ENCODE results near the gene ASB18.

Gene ASB18

DNA sequence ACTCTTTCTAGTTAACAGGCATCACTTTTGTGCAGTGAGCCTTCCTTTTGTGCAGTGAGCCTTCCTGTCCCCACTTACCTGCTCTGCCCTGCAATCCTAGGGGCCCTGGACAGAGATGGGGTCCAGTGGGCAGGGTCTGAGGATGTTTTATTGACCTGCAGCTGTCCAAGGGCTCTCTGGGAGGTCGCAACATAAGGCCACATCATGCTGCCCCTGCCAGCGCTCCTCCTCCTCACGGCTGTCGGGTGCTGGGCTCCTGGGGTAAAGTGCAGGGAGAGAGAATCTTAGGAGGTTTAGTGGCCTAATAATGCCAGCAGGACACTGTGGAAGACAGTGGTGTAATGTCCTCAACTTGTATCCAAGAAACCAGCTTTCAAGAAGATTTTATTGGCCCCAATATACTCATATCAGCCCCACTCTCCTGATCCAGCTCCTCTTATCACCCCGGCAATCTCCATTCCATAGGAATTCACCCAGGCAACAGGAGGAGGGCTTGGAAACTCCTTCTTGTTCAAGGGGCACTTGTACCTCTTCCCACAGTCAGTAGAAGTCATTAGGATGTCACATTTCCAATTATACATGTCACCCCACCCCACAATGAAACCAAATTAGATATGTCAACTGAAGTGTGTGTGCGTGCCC lies 41.9 kb upstream of the ASB18 start:
- H3K4me3 ChIP-seq (ENCODE audit: low read length): no peak overlapping the region
- TF ChIP-seq, protein P1, sequence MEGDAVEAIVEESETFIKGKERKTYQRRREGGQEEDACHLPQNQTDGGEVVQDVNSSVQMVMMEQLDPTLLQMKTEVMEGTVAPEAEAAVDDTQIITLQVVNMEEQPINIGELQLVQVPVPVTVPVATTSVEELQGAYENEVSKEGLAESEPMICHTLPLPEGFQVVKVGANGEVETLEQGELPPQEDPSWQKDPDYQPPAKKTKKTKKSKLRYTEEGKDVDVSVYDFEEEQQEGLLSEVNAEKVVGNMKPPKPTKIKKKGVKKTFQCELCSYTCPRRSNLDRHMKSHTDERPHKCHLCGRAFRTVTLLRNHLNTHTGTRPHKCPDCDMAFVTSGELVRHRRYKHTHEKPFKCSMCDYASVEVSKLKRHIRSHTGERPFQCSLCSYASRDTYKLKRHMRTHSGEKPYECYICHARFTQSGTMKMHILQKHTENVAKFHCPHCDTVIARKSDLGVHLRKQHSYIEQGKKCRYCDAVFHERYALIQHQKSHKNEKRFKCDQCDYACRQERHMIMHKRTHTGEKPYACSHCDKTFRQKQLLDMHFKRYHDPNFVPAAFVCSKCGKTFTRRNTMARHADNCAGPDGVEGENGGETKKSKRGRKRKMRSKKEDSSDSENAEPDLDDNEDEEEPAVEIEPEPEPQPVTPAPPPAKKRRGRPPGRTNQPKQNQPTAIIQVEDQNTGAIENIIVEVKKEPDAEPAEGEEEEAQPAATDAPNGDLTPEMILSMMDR (conservative IDR thresholded peaks at IDR 0.05; ENCODE audit: low read depth, low read length): no peak
- no peak for DNase-seq (ENCODE audit: low read depth)

DNA sequence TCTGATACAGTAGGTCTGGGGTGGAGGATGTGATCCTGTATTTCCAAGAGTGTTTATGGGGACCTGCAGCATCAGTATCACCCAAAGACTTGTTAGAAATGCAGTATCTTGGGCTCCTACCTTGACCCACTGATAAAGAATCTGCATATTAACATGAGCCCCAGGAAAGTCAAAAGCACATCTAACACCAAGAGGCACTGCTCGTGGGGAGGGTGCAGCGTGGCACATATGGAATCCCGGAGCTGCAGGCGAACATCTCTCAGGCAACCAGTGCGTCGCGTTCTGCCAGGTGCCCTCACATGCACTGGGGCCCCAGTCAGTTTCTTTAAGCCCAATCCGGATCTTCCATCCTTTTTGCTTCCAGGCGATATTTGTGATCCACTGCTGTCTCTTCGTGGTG lies 41.3 kb upstream of the ASB18 start:
- DNase-seq (ENCODE audit: low read depth): no peak
- TF ChIP-seq, protein P1 (conservative IDR thresholded peaks at IDR 0.05; ENCODE audit: low read depth, low read length): no peak
- H3K4me3 ChIP-seq (ENCODE audit: low read length): no peak overlapping the region

GRCh38 chr2:236303935-236304334 lies 39.7 kb upstream of the ASB18 start:
- DNase-seq (ENCODE audit: low read depth): no peak
- no peak overlapping the region for H3K4me3 ChIP-seq (ENCODE audit: low read length)
- TF ChIP-seq, protein P1 (conservative IDR thresholded peaks at IDR 0.05; ENCODE audit: low read depth, low read length): no peak

DNA sequence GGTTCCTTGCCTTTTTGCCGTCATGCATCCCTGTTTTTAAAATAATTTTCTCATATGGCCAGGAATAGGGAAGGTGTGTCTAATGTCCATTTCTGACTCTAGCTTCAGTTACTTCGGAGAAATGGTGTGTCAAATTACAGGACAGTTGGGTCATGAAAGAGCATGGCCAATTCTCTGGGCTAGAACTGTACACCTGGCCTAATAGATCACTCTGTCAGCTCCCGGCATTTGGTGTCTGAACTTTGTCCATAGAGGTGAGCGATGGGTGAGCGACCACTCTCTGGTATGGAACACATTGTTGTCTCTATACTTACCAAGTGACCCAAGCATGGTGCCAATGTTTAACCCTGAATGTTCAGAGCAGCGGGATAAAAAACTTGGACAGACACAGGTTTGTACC lies 38.3 kb upstream of the ASB18 start:
- no peak for DNase-seq (ENCODE audit: low read depth)
- no peak overlapping the region for H3K4me3 ChIP-seq (ENCODE audit: low read length)
- TF ChIP-seq, protein P1 (conservative IDR thresholded peaks at IDR 0.05; ENCODE audit: low read depth, low read length): no peak

GRCh38 chr2:236298924-236299475 lies 34.8 kb upstream of the ASB18 start:
- no peak for DNase-seq (ENCODE audit: low read depth)
- TF ChIP-seq, protein P1 (conservative IDR thresholded peaks at IDR 0.05; ENCODE audit: low read depth, low read length): no peak
- H3K4me3 ChIP-seq (ENCODE audit: low read length): no peak overlapping the region

DNA sequence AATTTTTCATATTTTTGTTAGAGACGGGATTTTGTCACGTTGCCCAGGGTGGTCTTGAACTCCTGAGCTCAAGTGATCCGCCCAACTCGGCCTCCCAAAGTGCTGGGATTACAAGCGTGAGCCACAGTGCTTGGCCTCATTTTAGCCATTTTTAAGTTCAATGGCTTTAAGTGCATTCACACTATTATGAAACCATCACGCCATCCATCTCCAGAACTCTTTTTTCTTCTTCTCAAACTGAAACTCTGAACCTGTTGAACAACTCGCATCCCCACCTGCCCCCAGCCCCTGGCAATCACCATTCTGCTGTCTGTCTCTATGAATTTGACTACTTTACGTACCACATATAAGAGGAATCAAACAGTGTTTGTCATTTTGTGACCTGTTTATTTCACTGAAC lies 31.3 kb upstream of the ASB18 start:
- H3K4me3 ChIP-seq (ENCODE audit: low read length): no peak overlapping the region
- TF ChIP-seq, protein P1 (conservative IDR thresholded peaks at IDR 0.05; ENCODE audit: low read depth, low read length): no peak
- DNase-seq (ENCODE audit: low read depth): no peak

DNA sequence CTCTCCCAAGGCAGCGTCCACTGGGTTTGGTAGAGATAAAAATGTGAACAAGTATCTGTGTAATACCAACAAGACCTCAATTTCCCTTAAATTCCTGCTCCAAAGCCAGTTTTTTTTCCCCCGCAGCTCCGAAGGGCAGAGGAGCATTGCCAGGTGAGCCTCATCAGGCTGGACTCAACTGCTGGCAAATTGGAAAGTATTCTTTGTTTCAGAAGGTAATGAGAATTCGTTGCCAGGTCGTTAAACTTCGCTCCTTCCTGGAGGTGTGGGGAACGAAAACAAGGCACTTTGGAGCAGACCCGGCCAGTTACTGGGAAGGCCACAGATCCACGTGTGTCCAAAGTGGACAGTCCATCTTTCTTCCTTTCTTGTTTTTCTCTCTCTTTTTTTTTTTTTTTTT lies 30.4 kb upstream of the ASB18 start:
- no peak for DNase-seq (ENCODE audit: low read depth)
- TF ChIP-seq, protein P1 (conservative IDR thresholded peaks at IDR 0.05; ENCODE audit: low read depth, low read length): no peak
- no peak overlapping the region for H3K4me3 ChIP-seq (ENCODE audit: low read length)
